22Rv1 (cell line): ENCODE data around the gene SLC34A3.
A peak's percentile ranks its signal among the peaks of the same experiment; 100 is the strongest.

ENCODE experiments used
- CTCF ChIP-seq: fragments of 450-650 bp; IDR thresholded peaks from 2 replicates; pipeline ENCODE4 v1.5.1; 2017; ENCODE audit warnings: mild to moderate bottlenecking
- ZFX ChIP-seq: fragments of 450-650 bp; IDR thresholded peaks from 2 replicates; pipeline ENCODE4 v1.6.1; 2017; ENCODE audit warnings: antibody characterized with exemption, borderline replicate concordance

GRCh38 chr9:137280474-137281344, 50.0 kb downstream of the SLC34A3 start:
- TF ChIP-seq CTCF (peak; percentile 74), ZFX (no peak)
